ENCODE data around the gene DOCK4.

The DOCK4 gene

GRCh38 chr7:112001091-112001826, 204.9 kb downstream of the DOCK4 start:
- DNase-seq (ENCODE audit: low read depth in 1 of 2, low spot score in 1 of 2) = no peak
- Histone ChIP-seq H3K4me3 (replicated peaks; ENCODE audit: insufficient read depth, low read length) (no peak overlapping the region), H3K27me3 (ENCODE audit: insufficient read depth, poor library complexity, severe bottlenecking) (no peaks in the 10 kb centered on the region), H3K27ac (replicated peaks) (no peak overlapping the region)
- TF ChIP-seq, protein P1, sequence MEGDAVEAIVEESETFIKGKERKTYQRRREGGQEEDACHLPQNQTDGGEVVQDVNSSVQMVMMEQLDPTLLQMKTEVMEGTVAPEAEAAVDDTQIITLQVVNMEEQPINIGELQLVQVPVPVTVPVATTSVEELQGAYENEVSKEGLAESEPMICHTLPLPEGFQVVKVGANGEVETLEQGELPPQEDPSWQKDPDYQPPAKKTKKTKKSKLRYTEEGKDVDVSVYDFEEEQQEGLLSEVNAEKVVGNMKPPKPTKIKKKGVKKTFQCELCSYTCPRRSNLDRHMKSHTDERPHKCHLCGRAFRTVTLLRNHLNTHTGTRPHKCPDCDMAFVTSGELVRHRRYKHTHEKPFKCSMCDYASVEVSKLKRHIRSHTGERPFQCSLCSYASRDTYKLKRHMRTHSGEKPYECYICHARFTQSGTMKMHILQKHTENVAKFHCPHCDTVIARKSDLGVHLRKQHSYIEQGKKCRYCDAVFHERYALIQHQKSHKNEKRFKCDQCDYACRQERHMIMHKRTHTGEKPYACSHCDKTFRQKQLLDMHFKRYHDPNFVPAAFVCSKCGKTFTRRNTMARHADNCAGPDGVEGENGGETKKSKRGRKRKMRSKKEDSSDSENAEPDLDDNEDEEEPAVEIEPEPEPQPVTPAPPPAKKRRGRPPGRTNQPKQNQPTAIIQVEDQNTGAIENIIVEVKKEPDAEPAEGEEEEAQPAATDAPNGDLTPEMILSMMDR (IDR thresholded peaks at IDR 0.05; ENCODE audit: insufficient read depth, low read length) = no peak
- no peak for TF ChIP-seq POLR2AphosphoS5 (IDR thresholded peaks at IDR 0.05; ENCODE audit: low read depth)
- no peak for TF ChIP-seq REST (IDR thresholded peaks at IDR 0.05; ENCODE audit: insufficient replicate concordance, low read depth)
- no peak for TF ChIP-seq GABPA (IDR thresholded peaks at IDR 0.05; ENCODE audit: low read depth)
- TF ChIP-seq SPI1 (IDR thresholded peaks at IDR 0.05; ENCODE audit: borderline replicate concordance, low read depth) = no peak

DNA sequence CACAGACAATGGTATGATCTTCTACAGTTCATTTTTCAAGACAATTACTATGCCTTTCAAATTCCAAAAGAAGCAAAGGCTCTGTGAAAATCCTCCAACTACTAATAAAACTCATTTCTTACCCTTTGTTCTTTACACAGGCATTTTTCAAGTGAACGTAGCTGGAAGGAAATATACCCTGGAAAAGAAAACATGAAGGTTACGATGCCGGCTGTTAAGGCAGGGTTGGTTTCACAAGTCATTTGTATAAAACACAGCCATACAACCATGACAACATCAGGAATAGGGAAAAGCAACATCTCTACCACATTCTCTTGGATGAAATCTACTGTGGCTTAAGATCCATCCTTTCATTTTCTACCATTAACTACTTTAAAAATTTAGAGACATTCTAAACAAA, 207.9 kb downstream of the DOCK4 start:
- TF ChIP-seq GABPA (IDR thresholded peaks at IDR 0.05; ENCODE audit: low read depth) = no peak
- TF ChIP-seq SPI1 (IDR thresholded peaks at IDR 0.05; ENCODE audit: borderline replicate concordance, low read depth) = no peak
- TF ChIP-seq POLR2AphosphoS5 (IDR thresholded peaks at IDR 0.05; ENCODE audit: low read depth) = no peak
- TF ChIP-seq REST (IDR thresholded peaks at IDR 0.05; ENCODE audit: insufficient replicate concordance, low read depth) = no peak
- TF ChIP-seq, protein P1 (IDR thresholded peaks at IDR 0.05; ENCODE audit: insufficient read depth, low read length) = no peak
- Histone ChIP-seq H3K27ac (replicated peaks) (no peak overlapping the region), H3K27me3 (ENCODE audit: insufficient read depth, poor library complexity, severe bottlenecking) (no peaks in the 10 kb centered on the region), H3K4me3 (replicated peaks; ENCODE audit: insufficient read depth, low read length) (no peak overlapping the region)
- DNase-seq (ENCODE audit: low read depth in 1 of 2, low spot score in 1 of 2) = no peak

DNA sequence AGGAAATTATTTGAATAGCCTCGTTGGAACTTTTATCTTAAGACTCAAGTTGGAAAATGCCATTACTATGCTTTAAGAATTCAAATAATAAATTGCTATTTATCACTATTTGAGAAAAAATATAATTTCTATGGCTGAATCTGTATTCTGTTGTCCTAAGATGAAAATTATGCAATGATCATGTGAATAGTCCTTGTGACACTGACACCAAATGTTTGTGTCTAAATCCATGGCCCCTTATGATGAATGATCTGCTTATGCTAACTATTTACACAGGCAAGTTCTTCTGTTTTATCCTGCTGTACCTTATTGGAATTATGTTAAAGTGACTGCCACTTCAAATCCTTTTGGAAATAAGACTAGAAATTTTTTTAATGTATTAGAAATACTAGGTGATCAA, 208.7 kb downstream of the DOCK4 start:
- no peak overlapping the region for H3K27ac ChIP-seq (replicated peaks)
- DNase-seq (ENCODE audit: low read depth in 1 of 2, low spot score in 1 of 2) = no peak
- H3K4me3 ChIP-seq (replicated peaks; ENCODE audit: insufficient read depth, low read length) = no peak overlapping the region
- no peaks in the 10 kb centered on the region for H3K27me3 ChIP-seq (ENCODE audit: insufficient read depth, poor library complexity, severe bottlenecking)
- TF ChIP-seq GABPA (IDR thresholded peaks at IDR 0.05; ENCODE audit: low read depth) (no peak), SPI1 (IDR thresholded peaks at IDR 0.05; ENCODE audit: borderline replicate concordance, low read depth) (no peak), REST (IDR thresholded peaks at IDR 0.05; ENCODE audit: insufficient replicate concordance, low read depth) (no peak), POLR2AphosphoS5 (IDR thresholded peaks at IDR 0.05; ENCODE audit: low read depth) (no peak)
- TF ChIP-seq, protein P1 (IDR thresholded peaks at IDR 0.05; ENCODE audit: insufficient read depth, low read length) = no peak
